ENCODE results near the gene CPB1.

DNA sequence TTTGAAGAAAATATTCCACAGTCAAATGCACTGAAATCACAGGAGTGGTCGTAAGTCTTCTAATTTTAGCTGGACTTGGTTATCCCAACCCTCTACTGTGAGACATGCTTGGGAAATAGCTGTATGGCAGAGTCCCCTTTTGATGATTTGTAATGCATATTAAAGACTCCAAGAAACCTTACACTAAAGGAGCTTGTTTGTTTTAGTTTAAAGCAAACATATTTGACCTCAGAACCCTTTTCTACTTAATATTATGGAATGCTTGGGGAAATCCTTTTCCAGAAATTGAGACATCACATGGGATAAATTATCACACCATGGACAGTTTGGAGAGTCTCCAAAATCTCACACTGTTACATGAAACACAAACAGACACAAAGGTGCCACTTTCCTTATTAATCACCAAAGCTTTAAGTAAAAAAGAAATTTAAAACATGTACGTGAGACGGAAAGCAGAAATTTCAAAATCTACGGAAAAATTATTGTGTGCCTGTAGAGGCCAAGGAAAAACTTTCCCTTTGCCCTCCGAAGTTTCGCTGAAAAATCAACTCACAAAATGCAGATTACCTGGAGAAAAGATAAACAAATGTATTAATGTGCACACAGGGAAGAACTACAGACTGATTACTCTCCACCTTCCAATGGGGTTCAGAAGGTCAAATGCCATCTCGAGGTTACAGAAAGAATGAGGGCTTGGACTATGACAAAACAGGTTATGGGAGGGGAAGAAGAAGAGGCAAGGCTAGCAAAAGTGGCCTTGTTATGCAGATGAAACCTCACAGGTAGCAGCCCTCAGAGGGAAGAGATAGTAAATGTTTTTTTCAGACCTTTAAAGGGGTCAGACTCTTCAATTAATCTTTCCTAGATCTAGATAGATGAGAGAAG is 7.0 kb upstream of the CPB1 start:
- TF ChIP-seq POLR2AphosphoS5 (IDR thresholded peaks at IDR 0.05; ENCODE audit: low read depth, low read length) (no peak), POLR2A (IDR thresholded peaks at IDR 0.05; ENCODE audit: low read depth, low read length) (no peak), PAX5 (IDR thresholded peaks at IDR 0.05; ENCODE audit: insufficient read depth, low read length, severe bottlenecking) (no peak)

All from GM12891 (cell line).